ENCODE measurements around the gene ZFYVE28. TPM values are rescaled to one million over a fixed set of nuclear protein-coding genes. Genes with fewer than 3 reads are reported as not detected.

Gene ZFYVE28
- total and polyA plus RNA-seq, 10 of the 15 experiments (the other 5 are each of a cell fraction or from before 2014, with no cell fraction given): 0.06 to 1.9 (median 0.22) TPM; not detected in 1

GRCh38 chr4:2303121-2303685 lies 115.2 kb downstream of the ZFYVE28 start (continued):
- TF ChIP-seq MYC (IDR thresholded peaks at IDR 0.05; ENCODE audit: insufficient read depth, insufficient read length, insufficient replicate concordance, low read length, severe bottlenecking) (no peak), SMAD1 (IDR thresholded peaks at IDR 0.05; ENCODE audit: low read depth, partially characterized antibody) (no peak), PAX5 (IDR thresholded peaks at IDR 0.05; ENCODE audit: borderline replicate concordance, low read depth, low read length) (no peak), CHD1 (IDR thresholded peaks at IDR 0.05; ENCODE audit: low read depth, low read length) (no peak), EP300 (IDR thresholded peaks at IDR 0.05; ENCODE audit: borderline replicate concordance in 1 of 2, control insufficient read depth in 1 of 2, low read depth in 2 of 2, low read length in 2 of 2) (no peak), ZNF24 (IDR thresholded peaks at IDR 0.05) (no peak)
- TF ChIP-seq, protein P1, sequence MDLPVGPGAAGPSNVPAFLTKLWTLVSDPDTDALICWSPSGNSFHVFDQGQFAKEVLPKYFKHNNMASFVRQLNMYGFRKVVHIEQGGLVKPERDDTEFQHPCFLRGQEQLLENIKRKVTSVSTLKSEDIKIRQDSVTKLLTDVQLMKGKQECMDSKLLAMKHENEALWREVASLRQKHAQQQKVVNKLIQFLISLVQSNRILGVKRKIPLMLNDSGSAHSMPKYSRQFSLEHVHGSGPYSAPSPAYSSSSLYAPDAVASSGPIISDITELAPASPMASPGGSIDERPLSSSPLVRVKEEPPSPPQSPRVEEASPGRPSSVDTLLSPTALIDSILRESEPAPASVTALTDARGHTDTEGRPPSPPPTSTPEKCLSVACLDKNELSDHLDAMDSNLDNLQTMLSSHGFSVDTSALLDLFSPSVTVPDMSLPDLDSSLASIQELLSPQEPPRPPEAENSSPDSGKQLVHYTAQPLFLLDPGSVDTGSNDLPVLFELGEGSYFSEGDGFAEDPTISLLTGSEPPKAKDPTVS (IDR thresholded peaks at IDR 0.05; ENCODE audit: low read depth, low read length): no peak
- TF ChIP-seq, protein P2, sequence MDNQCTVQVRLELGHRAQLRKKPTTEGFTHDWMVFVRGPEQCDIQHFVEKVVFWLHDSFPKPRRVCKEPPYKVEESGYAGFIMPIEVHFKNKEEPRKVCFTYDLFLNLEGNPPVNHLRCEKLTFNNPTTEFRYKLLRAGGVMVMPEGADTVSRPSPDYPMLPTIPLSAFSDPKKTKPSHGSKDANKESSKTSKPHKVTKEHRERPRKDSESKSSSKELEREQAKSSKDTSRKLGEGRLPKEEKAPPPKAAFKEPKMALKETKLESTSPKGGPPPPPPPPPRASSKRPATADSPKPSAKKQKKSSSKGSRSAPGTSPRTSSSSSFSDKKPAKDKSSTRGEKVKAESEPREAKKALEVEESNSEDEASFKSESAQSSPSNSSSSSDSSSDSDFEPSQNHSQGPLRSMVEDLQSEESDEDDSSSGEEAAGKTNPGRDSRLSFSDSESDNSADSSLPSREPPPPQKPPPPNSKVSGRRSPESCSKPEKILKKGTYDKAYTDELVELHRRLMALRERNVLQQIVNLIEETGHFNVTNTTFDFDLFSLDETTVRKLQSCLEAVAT (IDR thresholded peaks at IDR 0.05): no peak
- TF ChIP-seq, protein P3, sequence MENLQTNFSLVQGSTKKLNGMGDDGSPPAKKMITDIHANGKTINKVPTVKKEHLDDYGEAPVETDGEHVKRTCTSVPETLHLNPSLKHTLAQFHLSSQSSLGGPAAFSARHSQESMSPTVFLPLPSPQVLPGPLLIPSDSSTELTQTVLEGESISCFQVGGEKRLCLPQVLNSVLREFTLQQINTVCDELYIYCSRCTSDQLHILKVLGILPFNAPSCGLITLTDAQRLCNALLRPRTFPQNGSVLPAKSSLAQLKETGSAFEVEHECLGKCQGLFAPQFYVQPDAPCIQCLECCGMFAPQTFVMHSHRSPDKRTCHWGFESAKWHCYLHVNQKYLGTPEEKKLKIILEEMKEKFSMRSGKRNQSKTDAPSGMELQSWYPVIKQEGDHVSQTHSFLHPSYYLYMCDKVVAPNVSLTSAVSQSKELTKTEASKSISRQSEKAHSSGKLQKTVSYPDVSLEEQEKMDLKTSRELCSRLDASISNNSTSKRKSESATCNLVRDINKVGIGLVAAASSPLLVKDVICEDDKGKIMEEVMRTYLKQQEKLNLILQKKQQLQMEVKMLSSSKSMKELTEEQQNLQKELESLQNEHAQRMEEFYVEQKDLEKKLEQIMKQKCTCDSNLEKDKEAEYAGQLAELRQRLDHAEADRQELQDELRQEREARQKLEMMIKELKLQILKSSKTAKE (IDR thresholded peaks at IDR 0.05; ENCODE audit: low read depth, poor library complexity, severe bottlenecking): no peak

Measured in GM12878 (cell line).